ENCODE measurements around the gene SDF4. TPM values are rescaled to one million over a fixed set of nuclear protein-coding genes. Genes with fewer than 3 reads are reported as not detected.

SDF4 gene
- total RNA-seq, 1 experiment from 2014 or later = 82.0 TPM

DNA sequence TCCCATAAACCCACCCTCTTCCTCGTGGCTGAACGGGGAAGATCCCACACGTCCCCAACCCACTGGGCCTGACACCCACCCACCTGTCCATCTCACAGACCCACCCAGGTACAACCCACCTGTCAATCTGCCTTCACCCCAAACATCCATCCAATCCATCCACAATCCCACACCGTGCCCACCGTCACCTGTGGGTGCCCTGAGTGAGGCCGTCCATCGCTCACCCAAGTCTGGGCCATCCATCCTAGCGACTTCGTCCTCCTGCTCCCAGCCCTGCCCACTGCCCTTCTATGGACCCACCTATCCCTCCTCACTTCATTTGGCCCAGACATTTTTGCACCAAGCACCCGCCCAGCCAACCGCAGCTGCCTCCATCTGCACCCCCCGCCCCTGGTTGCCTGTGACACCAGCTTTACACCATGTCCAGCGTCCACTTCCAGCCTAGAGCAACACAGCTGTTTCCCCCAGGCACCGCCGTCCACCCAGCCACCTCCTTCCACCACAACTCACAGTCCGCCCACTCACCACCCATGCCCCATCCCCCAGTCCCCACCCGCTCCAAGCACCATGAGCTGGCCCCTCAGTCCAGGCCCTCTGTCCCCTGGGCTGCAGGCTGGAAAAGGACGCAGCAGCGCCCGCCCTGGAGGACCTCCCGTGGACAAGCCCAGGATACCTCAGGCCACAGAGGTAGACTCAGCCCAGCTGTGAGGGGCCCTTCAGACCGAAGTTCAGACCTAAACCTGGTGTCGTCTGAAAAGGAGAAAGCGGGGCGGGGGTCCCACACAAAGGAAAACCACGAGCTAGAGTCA lies 50.5 kb downstream of the SDF4 start:
- Histone ChIP-seq H3K9ac (ENCODE audit: extremely low read depth, insufficient read length, low read length) (no peak overlapping the region), H3K9me3 (ENCODE audit: control insufficient read depth, low read depth, low read length) (no peaks in the 10 kb centered on the region), H3K79me1 (ENCODE audit: insufficient read depth, low read depth, low read length, poor library complexity, severe bottlenecking) (no peaks in the 10 kb centered on the region), H3T11ph (ENCODE audit: low read length) (no peak overlapping the region), H2BK120ac (ENCODE audit: low read depth, low read length, poor library complexity, severe bottlenecking) (no peak overlapping the region), H2AFZ (ENCODE audit: low read length) (no peak overlapping the region), H4K20me1 (ENCODE audit: control insufficient read depth, insufficient read depth, insufficient read length) (no peaks in the 10 kb centered on the region), H3K23me2 (ENCODE audit: insufficient read length, low read depth, low read length, poor library complexity, severe bottlenecking) (no peaks in the 10 kb centered on the region), H2BK20ac (ENCODE audit: low read depth, low read length, poor library complexity, severe bottlenecking) (no peak overlapping the region), H2BK12ac (ENCODE audit: insufficient read length, low read depth, low read length) (no peak overlapping the region), H4K5ac (ENCODE audit: insufficient read length, low read depth, low read length) (no peak overlapping the region), H2BK15ac (ENCODE audit: low read depth, low read length) (no peak overlapping the region), H3K27me3 (ENCODE audit: insufficient read depth, low read length) (no peaks in the 10 kb centered on the region), H4K91ac (ENCODE audit: insufficient read length, low read depth, low read length) (no peak overlapping the region), H3K14ac (ENCODE audit: insufficient read depth, low read length) (no peak overlapping the region), H2AK5ac (ENCODE audit: insufficient read length, low read length) (no peak overlapping the region), H3K18ac (ENCODE audit: insufficient read length, low read depth, low read length) (no peak overlapping the region), H4K8ac (replicated peaks; ENCODE audit: insufficient read length, low read depth, low read length) (no peak overlapping the region), H2BK5ac (ENCODE audit: insufficient read length, low read length) (no peak overlapping the region), H3K27ac (ENCODE audit: insufficient read length, low read depth, low read length) (no peak overlapping the region), H3K4me2 (ENCODE audit: insufficient read depth, insufficient read length, low read length) (no peak overlapping the region), H3K79me2 (ENCODE audit: insufficient read depth, low read length) (no peaks in the 10 kb centered on the region), H3K56ac (ENCODE audit: insufficient read length, low read depth, low read length) (no peak overlapping the region), H3K4ac (ENCODE audit: low read depth, low read length) (no peak overlapping the region), H3K4me1 (ENCODE audit: insufficient read depth, low read length) (peaks cover 3% of the 10 kb centered on the region; the same call in 1 of the 2 replicates), H3K23ac (ENCODE audit: insufficient read length, low read depth, low read length) (no peak overlapping the region)
- TF ChIP-seq CTCF (conservative IDR thresholded peaks at IDR 0.05) = no peak
- no peaks in the 10 kb centered on the region; the same call in 1 of the 2 replicates for H3K27me3 Mint-ChIP-seq (ENCODE audit: low read depth)
- H3K4me1 Mint-ChIP-seq = peaks cover 10 to 13% of the 10 kb centered on the region in 2 experiments
- WGBS (ENCODE audit: extremely low coverage, insufficient read length, low lambda C conversion rate) = no CpG with 5 or more reads among the region's 26 CpGs
- H3K36me3 Mint-ChIP-seq (ENCODE audit: insufficient read depth in 1 of 3, low read depth in 3 of 3) = peaks cover 0 to 7% (median 0%) of the 10 kb centered on the region in 3 experiments; a peak in 1 of 7 replicates
- H3K4me3 Mint-ChIP-seq = no peak overlapping the region
- peak overlapping the region in 1 of 3 experiments; percentile 61; a peak in 2 of 7 replicates for H3K27ac Mint-ChIP-seq
- H3K9me3 Mint-ChIP-seq = no peaks in the 10 kb centered on the region; a peak in 1 of 5 replicates
- peak; percentile 21 for DNase-seq

Measured in H9 (cell line).